K562 (cell line): ENCODE results near the gene ATXN1. TPM values are rescaled to one million over a fixed set of nuclear protein-coding genes. Genes with fewer than 3 reads are reported as not detected.

ENCODE experiments used
- ATAC-seq: fragments of 200-7000 bp; cut with Tn5 transposase; 3 replicates; pipeline ENCODE4 v1.9.1; 2020; ENCODE audit warnings: moderate library complexity
- BruUV-seq: library from RNA; stranded (reverse); fragments of 400-500 nt; replicated peaks from 2 replicates; lab custom pipeline; 2021; lab: Mats Ljungman, UMichigan
- CTCF ChIA-PET: fragments of 300-600 bp; formaldehyde crosslinking; extraction: SDS; loops from one replicate; lab custom pipeline; 2021; ENCODE audit warnings: low intra/inter-chr PET ratio; lab: Yijun Ruan, JAX
- POLR2A ChIA-PET: fragments of 300-600, 350-650 bp; sonication (Branson Sonifier 250); formaldehyde crosslinking; extraction: SDS; loops from one replicate; lab custom pipeline; 2021; ENCODE audit warnings: antibody characterized with exemption, inconsistent platforms; lab: Yijun Ruan, JAX
- DNase-seq, 4 experiments: peaks; one replicate each; pipeline versions ENCODE4 v3.0.0 to v3.0.0-alpha.2; 2011 to 2018; ENCODE audit warnings: low spot score in 3 of 4, mixed read lengths in 3 of 4; ENCODE audit errors: extremely low read depth in 1 of 4
- FAIRE-seq: peaks from 2 replicates; lab custom pipeline; 2011; peaks lifted over from hg19 to GRCh38; lab: Jason Lieb, UNC
- H2AFZ ChIP-seq: 2 replicates; pipeline ENCODE4 v1.6.0; 2011; ENCODE audit warnings: low read depth, low read length, control low read depth, inconsistent platforms
- H3K27ac ChIP-seq: fragments of 200-600 bp; 3 replicates; pipeline ENCODE4 v1.8.0; 2011; ENCODE audit warnings: low read depth, mild to moderate bottlenecking, control low read depth, inconsistent platforms, low read length, moderate library complexity, mixed read lengths; ENCODE audit errors: extremely low read depth
- H3K27me3 ChIP-seq, 2 experiments: fragments of 300-600 bp in 1 of 2; 2 replicates in 1 of 2; 3 replicates in 1 of 2; pipeline versions ENCODE4 v1.6.0 to v1.8.0; 2011; ENCODE audit warnings: inconsistent platforms in 2 of 2, low read length in 2 of 2, mild to moderate bottlenecking in 1 of 2, mixed read lengths in 1 of 2, moderate library complexity in 1 of 2; ENCODE audit not compliant: control insufficient read depth in 2 of 2, insufficient read depth in 2 of 2
- H3K36me3 ChIP-seq: fragments of 300-600 bp; 3 replicates; pipeline ENCODE4 v1.8.0; 2011; ENCODE audit warnings: mild to moderate bottlenecking, low read length, inconsistent platforms; ENCODE audit not compliant: control insufficient read depth, insufficient read depth
- H3K4me1 ChIP-seq, 2 experiments: fragments of 200-600 bp in 1 of 2; replicated peaks in 1 of 2; 2 replicates in 1 of 2; 3 replicates in 1 of 2; pipeline versions ENCODE4 v1.5.1 to v1.8.0; 2011; ENCODE audit warnings: inconsistent platforms in 2 of 2, low read length in 2 of 2, mild to moderate bottlenecking in 1 of 2, mixed read lengths in 1 of 2, moderate library complexity in 1 of 2; ENCODE audit not compliant: control insufficient read depth in 2 of 2, insufficient read depth in 2 of 2
- H3K4me2 ChIP-seq: 2 replicates; pipeline ENCODE4 v1.6.1; 2011; ENCODE audit warnings: low read length, control low read depth, inconsistent platforms, mixed read lengths; ENCODE audit not compliant: insufficient read depth
- H3K4me3 ChIP-seq: fragments of 200-600 bp; sonication (generic), shearing (Covaris generic); 2 replicates; pipeline ENCODE4 v1.5.1; 2016; ENCODE audit warnings: control low read depth, inconsistent platforms
- H3K79me2 ChIP-seq: fragments of 200-600 bp; 3 replicates; pipeline ENCODE4 v1.8.0; 2011; ENCODE audit warnings: low read length, inconsistent platforms; ENCODE audit not compliant: control insufficient read depth, insufficient read depth
- H3K9ac ChIP-seq, 2 experiments: 2 replicates each; pipeline versions ENCODE4 v1.6.0 to v1.6.1; 2011; ENCODE audit warnings: low read depth in 2 of 2, low read length in 2 of 2, control low read depth in 1 of 2, inconsistent platforms in 1 of 2, mild to moderate bottlenecking in 1 of 2, mixed read lengths in 1 of 2; ENCODE audit not compliant: insufficient read depth in 1 of 2
- H3K9me1 ChIP-seq: one replicate; pipeline ENCODE4 v1.6.0; 2011; ENCODE audit warnings: inconsistent platforms, mild to moderate bottlenecking, low read length, moderate library complexity; ENCODE audit not compliant: control insufficient read depth, insufficient read depth
- H3K9me3 ChIP-seq: replicated peaks from 2 replicates; pipeline ENCODE4 v1.5.1; 2011; ENCODE audit warnings: low read depth, low read length, inconsistent platforms; ENCODE audit not compliant: control insufficient read depth, insufficient read depth
- H4K20me1 ChIP-seq: replicated peaks from 2 replicates; pipeline ENCODE4 v1.6.1; 2011; ENCODE audit warnings: low read length, inconsistent platforms, mixed read lengths; ENCODE audit not compliant: control insufficient read depth, insufficient read depth
- CREB3L1 ChIP-seq: fragments of 450-650 bp; IDR thresholded peaks from 2 replicates; pipeline ENCODE4 v1.6.1; 2014; ENCODE audit warnings: low read depth, mild to moderate bottlenecking, moderate library complexity, borderline replicate concordance
- DPF2 ChIP-seq: fragments of 450-650 bp; IDR thresholded peaks from 2 replicates; pipeline ENCODE4 v1.6.1; 2016
- FOSL1 ChIP-seq: fragments of 200-800 bp; sonication (Bioruptor generic); conservative IDR thresholded peaks from 2 replicates; pipeline ENCODE4 v1.6.1; 2016; ENCODE audit warnings: missing genetic modification characterization, missing compliant biosample characterization
- MTF1 ChIP-seq: fragments of 250-450 bp; sonication (Bioruptor Pico); IDR thresholded peaks from 2 replicates; pipeline ENCODE4 v1.9.0; 2021; ENCODE audit warnings: moderate library complexity, mild to moderate bottlenecking, inconsistent platforms, borderline replicate concordance
- NEUROD1 ChIP-seq: fragments of 150-350 bp; IDR thresholded peaks from 2 replicates; pipeline ENCODE4 v1.6.1; 2014; ENCODE audit warnings: borderline replicate concordance, low read length, low read depth; ENCODE audit not compliant: partially characterized antibody
- PCBP2 ChIP-seq: fragments of 200-400 bp; formaldehyde crosslinking; IDR thresholded peaks from 2 replicates; pipeline ENCODE4 v1.6.1; 2018; ENCODE audit warnings: low read length, low read depth, mild to moderate bottlenecking, moderate library complexity; ENCODE audit not compliant: poor library complexity, severe bottlenecking
- RBBP5 ChIP-seq: fragments of 200-600 bp; sonication (generic); IDR thresholded peaks from 2 replicates; pipeline ENCODE4 v1.6.1; 2012; ENCODE audit warnings: borderline replicate concordance, mild to moderate bottlenecking, low read length, control low read depth, inconsistent platforms; ENCODE audit not compliant: insufficient read depth, poor library complexity, severe bottlenecking
- SIN3A ChIP-seq, 2 experiments: fragments of 150-350 bp in 1 of 2; IDR thresholded peaks; 2 replicates each; pipeline ENCODE4 v1.6.1; 2011 to 2016; ENCODE audit warnings: borderline replicate concordance in 2 of 2, low read depth in 2 of 2, low read length in 2 of 2, mild to moderate bottlenecking in 2 of 2, moderate library complexity in 2 of 2; ENCODE audit not compliant: control insufficient read depth in 1 of 2
- SOX6 ChIP-seq: fragments of 450-650 bp; IDR thresholded peaks from 2 replicates; pipeline ENCODE4 v1.6.1; 2014; ENCODE audit warnings: mild to moderate bottlenecking
- THRA ChIP-seq: fragments of 450-650 bp; IDR thresholded peaks from 2 replicates; pipeline ENCODE4 v1.6.1; 2017; ENCODE audit warnings: mild to moderate bottlenecking, moderate library complexity
- ZC3H8 ChIP-seq: fragments of 450-650 bp; IDR thresholded peaks from 2 replicates; pipeline ENCODE4 v1.6.1; 2017
- ZNF274 ChIP-seq: IDR thresholded peaks from 2 replicates; pipeline ENCODE4 v1.6.1; 2011; ENCODE audit warnings: low read depth, mild to moderate bottlenecking, low read length, moderate library complexity, borderline replicate concordance
- ZNF384 ChIP-seq: IDR thresholded peaks from 2 replicates; pipeline ENCODE4 v1.6.1; 2012; ENCODE audit warnings: low read depth, low read length, improper control_type of control experiment
- ZNF449 ChIP-seq: fragments of 250-450 bp; sonication (Bioruptor Pico); IDR thresholded peaks from 2 replicates; pipeline ENCODE4 v1.8.0; 2022; ENCODE audit warnings: moderate library complexity, mild to moderate bottlenecking, inconsistent platforms
- WGBS: fragments of 100-300 bp; shearing (Covaris generic); methylation state at CpG from one replicate; pipeline ENCODE4 v1.1.6; 2016; ENCODE audit warnings: low coverage, mixed read lengths; ENCODE audit not compliant: insufficient coverage; ENCODE audit errors: missing lambda C conversion rate; 5-methylcytosine and 5-hydroxymethylcytosine counted together
- in situ Hi-C: fragments of 300-500 bp; cut with MboI; formaldehyde crosslinking; loops from 4 replicates; pipeline ENCODE4 v1.15.0; 2018; ENCODE audit warnings: inconsistent platforms, mixed read lengths
- intact Hi-C: fragments of 100-400 bp; cut with micrococcal nuclease; formaldehyde crosslinking; loops from 2 replicates; pipeline ENCODE4 v1.14.2; 2022
- polyA plus RNA-seq, 8 experiments: library from polyadenylated mRNA; depleted of rRNA in 4 of 8; stranded (reverse) in 5 of 8; unstranded in 3 of 8; fragments of >200 nt; fragmentation: Nextera tagmentation in 2 of 8; fragmentation: Illumina TruSeq in 1 of 8; extraction: Ambion mirVana in 2 of 8; extraction: Trizol in 1 of 8; gene quantifications; 2 replicates each; pipeline versions ENCODE4 v1.2.1 to v1.2.3, GENCODE V29; 2011 to 2014; ENCODE audit warnings: inconsistent platforms in 1 of 8, missing spikeins in 1 of 8
- total RNA-seq, 7 experiments: library from RNA; depleted of rRNA in 6 of 7; stranded (reverse); fragments of >200 nt in 6 of 7; fragmentation: Illumina TruSeq in 2 of 7; extraction: Trizol in 2 of 7; gene quantifications; 2 replicates each; pipeline versions ENCODE4 v1.2.1 to v1.2.3, GENCODE V29; 2011 to 2021; ENCODE audit warnings: low replicate concordance in 1 of 7

The ATXN1 gene
- total and polyA plus RNA-seq, 9 of the 15 experiments (the other 6 are each of a cell fraction or from before 2014, with no cell fraction given) = under 0.01 to 1.2 (median 0.58) TPM

GRCh38 chr6:16635291-16635809 is 125.9 kb downstream of the ATXN1 start:
- no TSS peak for BruUV-seq
- in situ Hi-C loops (no loop called here), intact Hi-C loops (no loop called here)
- Histone ChIP-seq H4K20me1 (0 out of 2 replicates have a peak, but pooled peaks cover 4% of the 10 kb centered on the region), H3K27me3 (peaks cover 2 to 21% of the 10 kb centered on the region in 2 experiments; a peak in 2 of 5 replicates), H3K4me2 (no peak overlapping the region), H3K4me3 (no peak overlapping the region), H2AFZ (no peak overlapping the region), H3K9ac (no peak overlapping the region), H3K27ac (no peak overlapping the region), H3K79me2 (no peaks in the 10 kb centered on the region), H3K36me3 (no peaks in the 10 kb centered on the region), H3K9me3 (no peaks in the 10 kb centered on the region), H3K9me1 (no peaks in the 10 kb centered on the region), H3K4me1 (no peaks in the 10 kb centered on the region)
- ChIA-PET POLR2A (interaction anchor here (0.6 kb wide), 2 partner anchors 65 to 109 kb away, joined by 3 read pairs; no protein-coding TSS in a partner anchor), CTCF (no interaction called here)
- ATAC-seq = no peak
- no peak for FAIRE-seq
- WGBS = 0% methylated on average over 4 of the region's 4 CpGs
- no peak for DNase-seq
- no peak for TF ChIP-seq DPF2
- no peak for TF ChIP-seq THRA
- no peak for TF ChIP-seq ZC3H8
- no peak for TF ChIP-seq SIN3A (IDR thresholded peaks at IDR 0.05; ENCODE audit: borderline replicate concordance in 2 of 2, control insufficient read depth in 1 of 2, low read depth in 2 of 2, low read length in 2 of 2)
- TF ChIP-seq PCBP2 = no peak
- no peak for TF ChIP-seq FOSL1 (tag)
- TF ChIP-seq ZNF274 = no peak
- TF ChIP-seq ZNF449 (CRISPR knock-in tag) = no peak
- no peak for TF ChIP-seq ZNF384
- TF ChIP-seq MTF1 (CRISPR knock-in tag) = no peak
- TF ChIP-seq RBBP5 = no peak
- TF ChIP-seq NEUROD1 = no peak
- TF ChIP-seq CREB3L1 = no peak
- no peak for TF ChIP-seq SOX6
